Colonic mucosa (tissue), 4 donors: ENCODE measurements around the gene GPS2. TPM values are rescaled to one million over a fixed set of nuclear protein-coding genes. Genes with fewer than 3 reads are reported as not detected.

Experiments
- DNase-seq: peaks from one replicate; pipeline ENCODE4 v3.0.0-alpha.2; 2020
- H3K27ac ChIP-seq: fragments of 200-600 bp; one replicate; pipeline ENCODE4 v1.8.0; 2021
- H3K27me3 ChIP-seq: fragments of 200-600 bp; one replicate; pipeline ENCODE4 v1.8.0; 2021
- H3K36me3 ChIP-seq: fragments of 200-600 bp; one replicate; pipeline ENCODE4 v1.8.0; 2021
- H3K4me1 ChIP-seq: fragments of 200-600 bp; one replicate; pipeline ENCODE4 v1.8.0; 2021; ENCODE audit warnings: mild to moderate bottlenecking
- H3K4me3 ChIP-seq: fragments of 200-600 bp; one replicate; pipeline ENCODE4 v1.8.0; 2021
- H3K9ac ChIP-seq, 2 donors: one replicate each; pipeline ENCODE4 v1.7.0; 2013; ENCODE audit warnings: control low read depth in 2 of 2, low read depth in 2 of 2, low read length in 2 of 2
- H3K9me3 ChIP-seq: fragments of 200-600 bp; one replicate; pipeline ENCODE4 v1.8.0; 2021
- CTCF ChIP-seq: fragments of 200-600 bp; IDR thresholded peaks from one replicate; pipeline ENCODE4 v1.8.0; 2022; ENCODE audit warnings: antibody characterized with exemption, mild to moderate bottlenecking
- intact Hi-C: fragments of 100-400 bp; cut with DNase I; formaldehyde crosslinking; loops from one replicate; pipeline ENCODE4 v1.14.1; 2022
- total RNA-seq, 2 donors: library from RNA; stranded (reverse); fragmentation: NEBNext Ultra II Directional in 1 of 2; extraction: Animal tissue kit (Norgen Biotek cat#: 25700) in 1 of 2; gene quantifications; one replicate each; pipeline ENCODE4 v1.2.1, GENCODE V29; 2021
- donor health status: healthy.
- donor health status: DM: no; HTN: no; CAD: no.
- donor health status: DM: no; HTN: no; CAD: no.

GPS2 gene
- total RNA-seq, 2 donors from 2014 or later: 53.8 to 85.7 TPM

- no peak for DNase-seq
- Histone ChIP-seq H3K9ac (peak overlapping the region; percentile 84 to 98), H3K9me3 (no peaks in the 10 kb centered on the region), H3K27me3 (no peaks in the 10 kb centered on the region), H3K4me1 (peaks cover 14% of the 10 kb centered on the region), H3K4me3 (peak overlapping the region; percentile 79), H3K27ac (peak overlapping the region; percentile 99), H3K36me3 (no peaks in the 10 kb centered on the region)
- TF ChIP-seq CTCF: peak; percentile 37
- intact Hi-C loops: loop anchor here (10.0 kb wide), 2 partner anchors 162 to 212 kb away; partner anchors contain the start of gene SENP3
Measured at GRCh38 chr17:7352503-7352889, 37.3 kb upstream of the GPS2 start.

GRCh38 chr17:7351665-7352502 lies 36.7 kb upstream of the GPS2 start, which contains the start of gene KCTD11:
TSS of gene KCTD11 (plus strand) at chr17:7352162.
- intact Hi-C loops: loop anchor here (10.0 kb wide), 2 partner anchors 163 to 213 kb away; partner anchors contain the start of gene SENP3

GRCh38 chr17:7348478-7349242 lies 33.5 kb upstream of the GPS2 start:
- H3K4me3 ChIP-seq: no peak overlapping the region
- H3K27ac ChIP-seq: no peak overlapping the region
- H3K9ac ChIP-seq: peak overlapping the region in 1 of 2 donors; percentile 20
- no peak for TF ChIP-seq CTCF
- H3K27me3 ChIP-seq: no peaks in the 10 kb centered on the region
- intact Hi-C loops: loop anchor here (5.0 kb wide), 1 partner anchor 296 kb away; no protein-coding TSS in a partner anchor
- H3K4me1 ChIP-seq: peaks cover 9% of the 10 kb centered on the region
- DNase-seq: no peak
- H3K36me3 ChIP-seq: no peaks in the 10 kb centered on the region
- H3K9me3 ChIP-seq: no peaks in the 10 kb centered on the region

More at GRCh38 chr17:7351665-7352502, 36.7 kb upstream of the GPS2 start, which contains the start of gene KCTD11:
- no peaks in the 10 kb centered on the region for H3K36me3 ChIP-seq
- no peak for TF ChIP-seq CTCF
- no peaks in the 10 kb centered on the region for H3K27me3 ChIP-seq
- no peaks in the 10 kb centered on the region for H3K9me3 ChIP-seq
- H3K27ac ChIP-seq: peak within 1 kb of the TSS; percentile 99
- H3K9ac ChIP-seq: peak within 1 kb of the TSS; percentile 93 to 98
- H3K4me1 ChIP-seq: peaks cover 14% of the 10 kb centered on the region
- H3K4me3 ChIP-seq: peak within 1 kb of the TSS; percentile 79
- peak; percentile 94 for DNase-seq

GRCh38 chr17:7347630-7348477 lies 32.7 kb upstream of the GPS2 start:
- Histone ChIP-seq H3K9me3 (no peaks in the 10 kb centered on the region), H3K9ac (peak overlapping the region in 1 of 2 donors; percentile 20), H3K36me3 (no peaks in the 10 kb centered on the region), H3K4me3 (no peak overlapping the region), H3K27ac (no peak overlapping the region), H3K4me1 (peaks cover 7% of the 10 kb centered on the region), H3K27me3 (no peaks in the 10 kb centered on the region)
- DNase-seq: no peak
- no peak for TF ChIP-seq CTCF
- intact Hi-C loops: loop anchor here (5.0 kb wide), 1 partner anchor 296 kb away; no protein-coding TSS in a partner anchor
